Neuron (in vitro differentiated cells): ENCODE measurements around the gene GOLT1A.

Experiments
- H2AFZ ChIP-seq: one replicate; pipeline ENCODE4 v1.6.1; 2013; ENCODE audit warnings: low read depth, mild to moderate bottlenecking, inconsistent platforms, low read length, moderate library complexity
- H3K27me3 ChIP-seq: one replicate; pipeline ENCODE4 v1.6.1; 2013; ENCODE audit warnings: low read length; ENCODE audit not compliant: insufficient read depth
- H3K36me3 ChIP-seq: one replicate; pipeline ENCODE4 v1.6.1; 2013; ENCODE audit warnings: low read length; ENCODE audit not compliant: insufficient read depth
- H3K4me1 ChIP-seq: one replicate; pipeline ENCODE4 v1.6.1; 2013; ENCODE audit warnings: low read length; ENCODE audit not compliant: insufficient read depth
- H3K4me3 ChIP-seq: 2 replicates; pipeline ENCODE4 v1.5.1; 2013; ENCODE audit warnings: mild to moderate bottlenecking, low read length, moderate library complexity
- H3K9me3 ChIP-seq: one replicate; pipeline ENCODE4 v1.6.1; 2013; ENCODE audit warnings: low read length

GOLT1A gene

GRCh38 chr1:204190212-204191211 lies 23.3 kb downstream of the GOLT1A start:
- no peaks in the 10 kb centered on the region for H3K9me3 ChIP-seq
- peaks cover 66% of the 10 kb centered on the region for H3K27me3 ChIP-seq
- peaks cover 16% of the 10 kb centered on the region for H3K4me1 ChIP-seq
- no peaks in the 10 kb centered on the region for H3K36me3 ChIP-seq
- no peak overlapping the region for H2AFZ ChIP-seq
- no peak overlapping the region for H3K4me3 ChIP-seq

DNA sequence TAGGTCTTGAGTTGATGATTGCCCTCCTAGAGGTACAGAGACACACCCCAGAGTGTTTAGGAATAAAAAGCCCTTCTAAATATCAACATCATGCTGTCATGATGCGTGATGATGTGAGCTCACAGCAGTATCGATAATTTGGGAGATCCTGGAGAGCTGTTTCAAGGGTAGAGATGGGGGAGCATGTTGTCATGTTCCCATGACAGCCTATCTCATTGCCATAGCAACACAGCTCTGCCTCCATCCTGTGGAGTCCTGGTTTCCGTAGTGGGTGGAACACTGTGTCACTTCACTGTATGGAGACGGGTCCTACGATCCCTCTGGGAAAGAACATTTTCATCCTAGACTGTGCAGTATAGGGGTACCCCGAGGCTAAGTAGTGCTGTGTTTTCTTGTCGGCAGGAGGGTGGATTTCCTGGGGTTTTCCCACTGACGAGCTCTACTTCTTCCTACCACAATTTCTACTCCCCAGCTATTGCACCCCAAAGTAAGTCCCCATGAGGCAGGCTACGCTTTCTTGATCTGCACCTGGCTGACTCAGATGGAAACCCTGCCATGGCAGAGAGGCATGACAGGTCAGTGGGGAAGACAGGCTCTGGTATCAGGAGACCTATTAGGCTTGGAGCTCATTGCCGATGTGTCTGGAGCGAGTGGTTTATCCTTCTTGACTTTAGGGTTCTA lies 24.7 kb downstream of the GOLT1A start:
- no peaks in the 10 kb centered on the region for H3K36me3 ChIP-seq
- peaks cover 16% of the 10 kb centered on the region for H3K4me1 ChIP-seq
- no peaks in the 10 kb centered on the region for H3K9me3 ChIP-seq
- H3K27me3 ChIP-seq = peaks cover 62% of the 10 kb centered on the region
- no peak overlapping the region for H2AFZ ChIP-seq
- no peak overlapping the region for H3K4me3 ChIP-seq

GRCh38 chr1:204186597-204186996 lies 27.2 kb downstream of the GOLT1A start:
- H3K4me3 ChIP-seq = no peak overlapping the region
- no peaks in the 10 kb centered on the region for H3K36me3 ChIP-seq
- no peak overlapping the region for H2AFZ ChIP-seq
- H3K27me3 ChIP-seq = peaks cover 46% of the 10 kb centered on the region
- peaks cover 16% of the 10 kb centered on the region for H3K4me1 ChIP-seq
- H3K9me3 ChIP-seq = no peaks in the 10 kb centered on the region

- no peak overlapping the region for H3K4me3 ChIP-seq
- no peak overlapping the region for H2AFZ ChIP-seq
- H3K27me3 ChIP-seq = peaks cover 12% of the 10 kb centered on the region
- H3K9me3 ChIP-seq = no peaks in the 10 kb centered on the region
- H3K4me1 ChIP-seq = no peaks in the 10 kb centered on the region
- no peaks in the 10 kb centered on the region for H3K36me3 ChIP-seq
These were observed 32.7 kb downstream of the GOLT1A start for GRCh38 chr1:204181116-204181515.

GRCh38 chr1:204180133-204180532 lies 33.7 kb downstream of the GOLT1A start:
- H3K4me3 ChIP-seq = no peak overlapping the region
- H2AFZ ChIP-seq = no peak overlapping the region
- no peaks in the 10 kb centered on the region for H3K4me1 ChIP-seq
- peaks cover 13% of the 10 kb centered on the region for H3K27me3 ChIP-seq
- no peaks in the 10 kb centered on the region for H3K36me3 ChIP-seq
- no peaks in the 10 kb centered on the region for H3K9me3 ChIP-seq

- H3K4me3 ChIP-seq = no peak overlapping the region
- peaks cover 15% of the 10 kb centered on the region for H3K27me3 ChIP-seq
- no peaks in the 10 kb centered on the region for H3K36me3 ChIP-seq
- no peak overlapping the region for H2AFZ ChIP-seq
- no peaks in the 10 kb centered on the region for H3K4me1 ChIP-seq
- H3K9me3 ChIP-seq = no peaks in the 10 kb centered on the region
These were observed 35.1 kb downstream of the GOLT1A start for GRCh38 chr1:204178487-204179281.

GRCh38 chr1:204177133-204177532 lies 36.7 kb downstream of the GOLT1A start:
- Histone ChIP-seq H3K4me1 (no peaks in the 10 kb centered on the region), H3K9me3 (peaks cover 3% of the 10 kb centered on the region), H3K36me3 (no peaks in the 10 kb centered on the region), H3K4me3 (no peak overlapping the region), H3K27me3 (peaks cover 15% of the 10 kb centered on the region), H2AFZ (no peak overlapping the region)

DNA sequence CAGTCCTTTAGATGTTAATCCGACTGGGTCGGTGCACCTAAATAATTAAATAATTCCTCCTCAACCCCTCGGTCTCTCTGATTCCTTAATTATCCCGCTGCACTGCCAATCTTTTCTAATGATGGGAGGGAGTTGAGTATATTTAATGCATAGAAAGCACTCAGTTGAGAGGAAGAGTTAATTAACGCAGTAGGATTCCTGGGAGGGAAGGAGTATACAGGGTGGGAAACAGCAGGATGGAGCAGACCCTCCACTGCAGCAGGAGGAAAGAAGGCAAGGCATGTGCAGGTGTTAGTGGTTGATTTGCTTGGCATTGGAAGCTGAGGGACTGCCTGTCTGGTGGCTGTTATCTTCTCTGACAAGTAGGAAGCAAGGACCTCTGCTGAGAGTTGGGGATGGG lies 37.7 kb downstream of the GOLT1A start:
- Histone ChIP-seq H3K9me3 (peaks cover 3% of the 10 kb centered on the region), H3K36me3 (no peaks in the 10 kb centered on the region), H3K4me3 (no peak overlapping the region), H3K4me1 (no peaks in the 10 kb centered on the region), H2AFZ (no peak overlapping the region), H3K27me3 (peaks cover 15% of the 10 kb centered on the region)

DNA sequence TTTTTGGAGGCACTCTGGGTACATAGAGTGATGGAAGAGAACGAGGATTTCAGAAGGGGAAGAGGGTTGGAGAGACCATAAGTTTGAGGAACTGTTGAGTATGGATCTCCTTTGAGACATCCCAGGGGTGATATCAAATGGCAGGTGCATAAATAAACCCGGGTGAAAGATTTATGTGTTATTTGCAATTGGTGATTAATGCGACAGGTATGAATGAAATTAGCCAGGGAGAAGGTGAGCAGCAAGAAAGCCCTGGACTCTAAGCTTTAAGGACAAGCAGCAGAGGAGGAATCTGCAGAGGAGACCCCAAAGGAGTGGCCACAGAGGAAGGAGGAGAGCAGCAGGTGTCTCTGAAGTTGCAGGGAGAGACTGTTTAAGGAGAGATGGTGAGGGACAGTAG lies 38.8 kb downstream of the GOLT1A start:
- no peaks in the 10 kb centered on the region for H3K36me3 ChIP-seq
- peaks cover 6% of the 10 kb centered on the region for H3K27me3 ChIP-seq
- H3K9me3 ChIP-seq = peaks cover 3% of the 10 kb centered on the region
- H3K4me1 ChIP-seq = no peaks in the 10 kb centered on the region
- H2AFZ ChIP-seq = no peak overlapping the region
- no peak overlapping the region for H3K4me3 ChIP-seq

GRCh38 chr1:204172404-204173029 lies 41.3 kb downstream of the GOLT1A start:
- H3K36me3 ChIP-seq = no peaks in the 10 kb centered on the region
- no peaks in the 10 kb centered on the region for H3K4me1 ChIP-seq
- H3K27me3 ChIP-seq = peaks cover 5% of the 10 kb centered on the region
- no peak overlapping the region for H2AFZ ChIP-seq
- peaks cover 3% of the 10 kb centered on the region for H3K9me3 ChIP-seq
- H3K4me3 ChIP-seq = no peak overlapping the region

DNA sequence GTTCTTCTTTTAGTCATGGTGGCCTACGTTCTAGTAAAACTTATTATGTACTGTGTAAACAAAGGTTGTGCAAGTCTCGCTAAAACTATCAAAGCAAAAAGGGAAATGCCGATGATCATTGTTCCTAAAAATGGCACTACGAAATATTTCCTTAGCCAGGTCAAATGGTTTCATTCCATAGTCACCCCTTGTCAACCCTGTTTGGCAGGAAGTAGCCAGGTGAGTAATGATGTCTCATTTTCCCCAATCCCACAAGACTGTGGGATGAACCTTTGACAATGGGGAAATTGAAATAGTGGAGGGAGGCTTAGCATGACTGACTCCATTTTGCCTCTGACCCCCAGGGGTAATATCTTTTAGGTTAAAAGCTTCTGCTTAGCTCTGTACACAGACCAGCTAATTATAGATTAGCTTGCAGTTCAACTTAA lies 42.0 kb downstream of the GOLT1A start:
- no peaks in the 10 kb centered on the region for H3K36me3 ChIP-seq
- peaks cover 3% of the 10 kb centered on the region for H3K27me3 ChIP-seq
- H2AFZ ChIP-seq = no peak overlapping the region
- peaks cover 3% of the 10 kb centered on the region for H3K9me3 ChIP-seq
- H3K4me3 ChIP-seq = no peak overlapping the region
- H3K4me1 ChIP-seq = no peaks in the 10 kb centered on the region

GRCh38 chr1:204170494-204171155 lies 43.2 kb downstream of the GOLT1A start:
- H3K4me3 ChIP-seq = no peak overlapping the region
- no peaks in the 10 kb centered on the region for H3K4me1 ChIP-seq
- H3K27me3 ChIP-seq = peaks cover 10% of the 10 kb centered on the region
- H2AFZ ChIP-seq = no peak overlapping the region
- peaks cover 3% of the 10 kb centered on the region for H3K9me3 ChIP-seq
- no peaks in the 10 kb centered on the region for H3K36me3 ChIP-seq
